ENCODE results near the gene NTN5. TPM values are rescaled to one million over a fixed set of nuclear protein-coding genes. Genes with fewer than 3 reads are reported as not detected.

Gene NTN5
- total and polyA plus RNA-seq, 9 of the 15 experiments (the other 6 are each of a cell fraction or from before 2014, with no cell fraction given) = not detected

GRCh38 chr19:48713864-48714755 is 41.3 kb upstream of the NTN5 start (continued):
- TF ChIP-seq IRF1 (CRISPR knock-in tag; IDR thresholded peaks at IDR 0.05; ENCODE audit: borderline replicate concordance) = no peak
- TF ChIP-seq ETV5 (CRISPR knock-in tag; IDR thresholded peaks at IDR 0.05; ENCODE audit: low read depth) = no peak
- TF ChIP-seq ZNF695 (CRISPR knock-in tag; IDR thresholded peaks at IDR 0.05) = no peak
- no peak for TF ChIP-seq THAP7 (CRISPR knock-in tag; IDR thresholded peaks at IDR 0.05)
- no peak for TF ChIP-seq FOXM1 (IDR thresholded peaks at IDR 0.05; ENCODE audit: low read depth)
- no peak for TF ChIP-seq FOXM1 (CRISPR knock-in tag; IDR thresholded peaks at IDR 0.05; ENCODE audit: low read depth)
- TF ChIP-seq TFE3 (CRISPR knock-in tag; IDR thresholded peaks at IDR 0.05) = no peak
- no peak for TF ChIP-seq SIX5 (IDR thresholded peaks at IDR 0.05; ENCODE audit: borderline replicate concordance in 1 of 2, insufficient read depth in 1 of 2, low read depth in 1 of 2, low read length in 2 of 2)
- no peak for TF ChIP-seq CHCHD3 (CRISPR knock-in tag; IDR thresholded peaks at IDR 0.05)
- no peak for TF ChIP-seq ZNF830 (CRISPR knock-in tag; IDR thresholded peaks at IDR 0.05)
- TF ChIP-seq CREB5 (CRISPR knock-in tag; IDR thresholded peaks at IDR 0.05) = no peak
- no peak for TF ChIP-seq EP300 (IDR thresholded peaks at IDR 0.05; ENCODE audit: low read length)
- peak in 1 of 2 experiments; percentile 72; a peak in 1 of 4 replicates for TF ChIP-seq TEAD1 (CRISPR knock-in tag; IDR thresholded peaks at IDR 0.05)
- no peak for TF ChIP-seq RBM34 (IDR thresholded peaks at IDR 0.05; ENCODE audit: borderline replicate concordance, insufficient read depth, low read length)
- TF ChIP-seq CBX8 (IDR thresholded peaks at IDR 0.05; ENCODE audit: borderline replicate concordance, extremely low read depth, low read depth, low read length, poor library complexity, severe bottlenecking) = no peak
- no peak for TF ChIP-seq SPI1 (IDR thresholded peaks at IDR 0.05; ENCODE audit: borderline replicate concordance, low read depth, low read length)
- TF ChIP-seq ZNF280B (CRISPR knock-in tag; IDR thresholded peaks at IDR 0.05) = no peak
- 0 out of 2 replicates have a peak, but pooled peaks have one; percentile 73 for TF ChIP-seq HDGF (IDR thresholded peaks at IDR 0.05)
- TF ChIP-seq CTBP1 (IDR thresholded peaks at IDR 0.05; ENCODE audit: borderline replicate concordance) = peak; percentile 96
